Neural progenitor cell (in vitro differentiated cells): ENCODE data around the gene FOXN3.

Experiments used
- EZH2 ChIP-seq: fragments of 200-600 bp; sonication (generic); IDR thresholded peaks from 2 replicates; pipeline ENCODE4 v1.6.1; 2017; ENCODE audit warnings: antibody characterized with exemption, mild to moderate bottlenecking, moderate library complexity
- TF ChIP-seq, protein P1 (sequence below): fragments of 200-600 bp; sonication (generic); IDR thresholded peaks from 2 replicates; pipeline ENCODE4 v1.5.1; 2017; ENCODE audit warnings: antibody characterized with exemption, mild to moderate bottlenecking

DNA sequence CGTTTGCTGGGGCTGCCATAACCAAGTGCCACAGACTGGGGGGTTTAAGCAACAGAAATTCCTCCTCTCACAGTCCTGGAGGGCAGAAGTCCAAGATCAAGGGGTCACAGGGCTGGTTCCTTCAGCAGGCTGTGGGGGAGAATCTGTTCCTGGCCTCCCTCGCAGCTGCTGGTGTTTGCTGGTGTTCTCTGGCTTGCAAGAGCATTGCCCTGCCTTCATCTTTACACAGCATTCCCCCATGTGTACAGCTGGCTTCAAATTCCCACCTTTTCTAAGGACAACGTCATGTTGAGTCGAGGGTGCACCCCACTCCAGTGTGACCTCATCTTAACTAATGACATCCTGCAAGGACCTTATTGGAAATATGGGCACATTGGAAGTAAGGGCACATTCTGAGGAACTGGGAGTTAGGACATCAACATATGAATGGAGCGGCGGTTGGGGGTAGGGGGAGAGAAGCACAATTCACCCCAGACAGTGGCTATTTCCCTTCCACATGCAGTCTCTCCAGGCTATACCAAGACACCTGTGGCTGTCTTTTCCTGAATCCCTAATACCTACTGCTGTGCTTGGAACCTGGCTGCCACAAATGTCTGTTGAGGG, 123.6 kb downstream of the FOXN3 start:
- TF ChIP-seq, protein P1, sequence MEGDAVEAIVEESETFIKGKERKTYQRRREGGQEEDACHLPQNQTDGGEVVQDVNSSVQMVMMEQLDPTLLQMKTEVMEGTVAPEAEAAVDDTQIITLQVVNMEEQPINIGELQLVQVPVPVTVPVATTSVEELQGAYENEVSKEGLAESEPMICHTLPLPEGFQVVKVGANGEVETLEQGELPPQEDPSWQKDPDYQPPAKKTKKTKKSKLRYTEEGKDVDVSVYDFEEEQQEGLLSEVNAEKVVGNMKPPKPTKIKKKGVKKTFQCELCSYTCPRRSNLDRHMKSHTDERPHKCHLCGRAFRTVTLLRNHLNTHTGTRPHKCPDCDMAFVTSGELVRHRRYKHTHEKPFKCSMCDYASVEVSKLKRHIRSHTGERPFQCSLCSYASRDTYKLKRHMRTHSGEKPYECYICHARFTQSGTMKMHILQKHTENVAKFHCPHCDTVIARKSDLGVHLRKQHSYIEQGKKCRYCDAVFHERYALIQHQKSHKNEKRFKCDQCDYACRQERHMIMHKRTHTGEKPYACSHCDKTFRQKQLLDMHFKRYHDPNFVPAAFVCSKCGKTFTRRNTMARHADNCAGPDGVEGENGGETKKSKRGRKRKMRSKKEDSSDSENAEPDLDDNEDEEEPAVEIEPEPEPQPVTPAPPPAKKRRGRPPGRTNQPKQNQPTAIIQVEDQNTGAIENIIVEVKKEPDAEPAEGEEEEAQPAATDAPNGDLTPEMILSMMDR: no peak
- no peak for TF ChIP-seq EZH2
